Skin epidermis (tissue), 12 donors: ENCODE results near the gene PNMA6E.
A peak's percentile ranks its signal among the peaks of the same experiment; 100 is the strongest.

Experiments
- H3K27ac ChIP-seq, 21 experiments: fragments of 200-600 bp; sonication (generic) in 11 of 21; one replicate each; pipeline ENCODE4 v1.5.0; 2020; ENCODE audit warnings: mild to moderate bottlenecking in 3 of 21, inconsistent platforms in 2 of 21, moderate library complexity in 2 of 21
- H3K4me3 ChIP-seq, 7 experiments: fragments of 200-600 bp; sonication (generic) in 2 of 7; one replicate each; pipeline ENCODE4 v1.5.0; 2020; ENCODE audit warnings: inconsistent platforms in 2 of 7, mild to moderate bottlenecking in 2 of 7, moderate library complexity in 1 of 7

Gene PNMA6E

GRCh38 chrX:153401133-153401764 is at the start of gene PNMA6E:
PNMA6E (minus strand) TSS chrX:153401350; CDS start chrX:153398849, 2,501 bp downstream.
- H3K27ac ChIP-seq: no peak within 1 kb of the TSS
- H3K4me3 ChIP-seq: no peak within 1 kb of the TSS

DNA sequence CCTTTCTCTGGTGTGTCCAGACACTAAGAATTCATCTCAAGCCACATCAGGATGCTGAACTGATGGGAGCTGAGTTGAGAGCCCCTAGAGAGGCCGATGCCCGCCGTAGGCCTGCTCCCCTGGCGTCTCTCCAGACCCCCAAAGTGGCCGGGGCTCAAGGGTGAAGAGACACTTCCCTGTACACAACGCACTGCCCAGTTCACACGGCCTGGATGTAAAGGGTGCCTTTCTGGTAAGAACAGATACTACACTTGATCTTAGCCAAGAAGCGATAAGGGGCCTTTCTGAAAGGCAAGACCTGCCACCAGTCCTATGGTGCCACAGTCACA is 49.8 kb upstream of the PNMA6E start:
- Histone ChIP-seq H3K27ac (no peak overlapping the region), H3K4me3 (no peak overlapping the region)

DNA sequence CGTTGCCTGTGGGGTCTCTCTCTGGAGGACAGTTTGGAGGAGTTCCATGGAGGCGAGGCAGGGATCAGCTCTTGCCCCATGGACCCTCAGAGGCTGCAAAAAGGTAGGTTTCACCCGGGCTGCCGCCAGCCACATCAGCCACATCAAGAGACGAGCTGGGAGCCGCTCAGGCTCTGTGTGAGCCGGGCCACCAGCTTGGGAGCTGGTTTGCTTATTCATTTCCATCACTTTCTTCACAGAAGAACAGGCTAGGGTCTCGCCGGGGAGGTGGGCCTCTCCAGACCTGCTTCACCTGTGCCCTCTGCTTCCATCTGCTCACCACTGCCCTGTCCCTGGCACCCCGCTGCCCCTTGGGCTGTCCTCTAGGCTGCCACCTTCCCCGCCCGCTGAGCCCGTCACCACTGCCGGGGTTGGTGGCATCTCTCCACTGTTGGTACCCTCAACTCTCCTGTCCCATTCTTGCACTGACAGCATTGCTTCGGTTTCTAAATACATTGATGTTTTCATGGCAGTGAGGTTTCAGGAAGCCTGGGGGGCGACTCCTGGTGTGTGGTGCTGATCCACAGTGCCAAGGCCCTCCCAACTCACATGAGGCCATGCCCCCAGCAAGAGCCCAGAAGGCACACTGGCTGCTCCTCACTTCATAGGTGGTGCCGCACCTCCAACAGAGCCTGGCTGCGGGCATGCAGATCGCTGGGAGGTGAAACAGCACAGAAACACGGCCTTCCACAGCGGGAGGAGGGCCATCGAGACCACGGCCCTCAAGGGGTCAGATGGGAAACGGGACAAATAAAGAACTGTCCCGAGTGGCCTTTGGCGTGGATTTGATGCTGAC is 49.2 kb upstream of the PNMA6E start:
- Histone ChIP-seq H3K4me3 (no peak overlapping the region), H3K27ac (no peak overlapping the region)

DNA sequence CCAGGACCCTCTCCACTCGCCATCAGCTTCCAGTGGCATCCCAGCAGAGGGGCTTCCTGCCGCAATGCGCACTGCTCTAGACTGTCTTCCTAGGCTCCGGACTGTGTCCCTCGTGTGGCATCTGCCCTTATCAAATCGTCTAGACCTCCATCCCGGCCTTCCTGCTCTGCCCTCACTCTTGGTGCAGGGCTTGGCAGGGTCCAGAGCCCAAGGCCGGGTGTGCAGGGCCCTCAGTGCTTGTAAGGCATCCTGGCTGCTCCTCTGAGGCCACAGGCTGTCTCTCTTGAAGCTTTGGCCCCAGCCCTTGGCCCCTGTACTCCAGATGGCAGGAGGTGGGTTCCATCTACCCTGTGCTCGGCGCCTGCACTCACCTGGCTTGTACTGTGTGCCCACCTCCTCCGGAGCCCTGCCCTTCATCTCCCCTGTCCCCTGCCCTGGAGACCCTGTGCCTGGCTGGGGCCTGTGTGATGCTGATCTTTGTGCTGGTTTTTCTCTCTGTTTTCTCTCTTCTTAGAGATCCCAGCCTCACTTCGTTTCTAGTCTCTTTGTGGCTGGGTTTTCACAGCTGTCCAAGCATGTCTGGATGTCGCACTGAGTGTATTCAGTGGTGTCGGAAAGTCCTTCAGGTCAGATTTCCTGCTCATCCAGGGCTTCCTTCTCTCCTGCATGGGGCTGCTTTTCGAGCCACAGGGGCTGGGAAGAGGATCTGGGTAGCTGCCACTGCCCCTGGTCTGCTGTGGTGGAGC is 48.4 kb upstream of the PNMA6E start:
- H3K4me3 ChIP-seq: no peak overlapping the region
- H3K27ac ChIP-seq: no peak overlapping the region

GRCh38 chrX:153448556-153449367 is 47.6 kb upstream of the PNMA6E start:
- Histone ChIP-seq H3K4me3 (no peak overlapping the region), H3K27ac (no peak overlapping the region)

DNA sequence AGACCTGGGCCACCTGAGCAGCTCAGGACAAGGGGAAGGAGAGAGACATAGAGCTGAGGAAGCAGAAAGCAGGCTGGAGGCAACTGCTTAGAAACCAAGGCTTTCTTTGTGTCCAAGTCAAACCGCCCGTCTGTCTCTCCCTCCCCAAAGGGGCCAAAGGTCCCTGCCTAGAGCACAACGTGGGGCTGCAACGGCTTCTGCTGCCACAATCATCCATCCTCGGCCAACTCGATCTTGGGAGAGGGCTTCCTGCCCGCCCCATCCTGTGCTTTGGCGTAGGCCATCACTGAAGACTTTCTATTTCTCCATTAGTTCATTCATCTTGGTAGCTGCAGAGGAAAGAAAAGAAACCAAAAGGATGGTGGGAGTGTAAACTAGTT is 46.4 kb upstream of the PNMA6E start:
- H3K27ac ChIP-seq: no peak overlapping the region
- H3K4me3 ChIP-seq: no peak overlapping the region

DNA sequence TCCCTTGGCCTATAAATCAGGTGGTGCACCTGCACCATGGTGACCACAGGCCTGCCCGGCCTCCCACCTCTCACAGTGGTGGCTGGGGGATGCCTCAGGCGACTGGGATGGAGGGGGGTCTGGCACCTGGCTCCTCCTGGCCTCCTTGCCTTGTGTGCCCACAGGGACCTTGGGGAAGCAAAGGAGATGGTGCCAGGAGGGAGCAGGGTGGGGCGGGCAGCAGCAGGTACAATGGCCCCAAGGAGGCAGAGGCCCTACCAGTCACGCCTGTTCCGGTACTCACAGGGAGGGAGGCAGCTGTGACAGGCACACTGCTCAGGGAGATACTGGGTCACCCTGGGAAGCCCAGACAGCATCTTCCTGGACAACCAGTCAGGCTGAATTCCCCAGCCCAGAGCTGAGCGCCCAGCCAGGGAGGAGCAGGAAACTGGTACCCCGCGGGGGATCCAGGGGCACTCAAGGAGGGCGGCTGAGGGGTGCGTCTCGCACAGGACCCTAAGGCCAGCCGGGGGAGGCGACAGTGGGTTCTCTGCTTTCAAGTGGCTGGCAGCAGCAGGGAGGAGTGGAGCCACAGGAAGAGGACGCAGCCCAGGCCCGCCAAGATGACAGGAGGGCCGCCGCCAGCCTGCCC is 45.9 kb upstream of the PNMA6E start:
- H3K27ac ChIP-seq: no peak overlapping the region

DNA sequence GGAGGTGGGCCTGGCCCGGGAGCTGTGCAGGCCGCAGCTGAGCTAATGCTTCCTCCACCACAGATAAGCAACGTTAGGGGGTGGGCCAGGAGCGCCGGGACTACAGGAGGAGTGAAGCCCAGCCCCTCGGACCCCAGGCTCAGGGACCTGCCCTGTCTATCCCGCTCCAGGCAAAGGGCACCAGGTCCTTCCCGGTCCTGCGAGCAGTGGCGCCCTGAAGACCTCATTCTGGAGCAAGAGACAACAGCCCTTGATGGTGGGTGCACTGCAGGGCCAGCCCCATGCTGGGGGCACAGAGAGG is 45.4 kb upstream of the PNMA6E start:
- H3K4me3 ChIP-seq: no peak overlapping the region
- no peak overlapping the region for H3K27ac ChIP-seq

More for the DNA sequence above, 45.9 kb upstream of the PNMA6E start:
- no peak overlapping the region for H3K4me3 ChIP-seq

GRCh38 chrX:153445856-153446635 is 44.9 kb upstream of the PNMA6E start, which contains the start of gene TREX2:
TREX2 (minus strand) TSS chrX:153446056; CDS start chrX:153445430, 626 bp downstream.
- Histone ChIP-seq H3K4me3 (peak within 1 kb of the TSS in 1 of 7 experiments; percentile 0), H3K27ac (no peak within 1 kb of the TSS)

DNA sequence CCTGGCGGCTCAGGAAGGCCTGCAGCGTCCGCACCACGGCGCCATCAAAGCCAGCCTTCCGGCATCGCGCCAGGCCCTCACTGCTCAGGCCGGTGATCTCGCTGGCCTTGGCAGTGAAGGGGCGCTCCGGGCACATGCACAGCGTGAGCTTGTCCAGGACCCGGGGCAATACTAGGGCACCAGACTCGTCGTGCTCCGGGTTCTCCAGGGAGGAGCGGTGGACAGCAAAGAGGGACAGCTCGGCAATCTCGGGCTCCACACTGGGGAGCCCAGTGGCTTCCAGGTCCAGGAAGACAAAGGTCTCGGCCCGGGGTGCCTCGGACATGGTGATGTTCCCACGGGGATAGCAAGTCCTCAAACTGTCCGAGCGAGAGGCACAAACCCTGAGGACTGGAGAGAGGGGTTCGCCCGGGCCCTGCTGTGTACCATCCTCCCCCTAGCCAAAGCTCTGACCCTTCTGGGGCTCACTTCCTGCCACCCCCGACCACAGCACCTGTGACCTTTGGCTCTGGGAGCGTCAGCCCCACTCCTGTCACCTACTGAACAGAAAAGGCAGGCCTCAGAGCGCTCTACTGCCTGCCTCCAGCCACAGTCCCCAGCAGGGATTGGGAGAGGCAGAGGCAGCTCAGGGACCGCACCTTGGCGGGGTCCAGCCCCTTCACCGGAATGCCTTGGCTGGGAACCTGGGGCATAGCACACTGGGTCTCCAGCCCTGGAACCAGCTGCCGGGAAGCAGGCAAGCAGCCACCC is 44.1 kb upstream of the PNMA6E start:
- H3K4me3 ChIP-seq: no peak overlapping the region
- no peak overlapping the region for H3K27ac ChIP-seq

- Histone ChIP-seq H3K27ac (no peak overlapping the region), H3K4me3 (peak overlapping the region in 1 of 7 experiments; percentile 0)
Observed at GRCh38 chrX:153444333-153445011, 43.3 kb upstream of the PNMA6E start.

- Histone ChIP-seq H3K4me3 (no peak overlapping the region), H3K27ac (no peak overlapping the region)
Observed at GRCh38 chrX:153443476-153444332, 42.6 kb upstream of the PNMA6E start.

DNA sequence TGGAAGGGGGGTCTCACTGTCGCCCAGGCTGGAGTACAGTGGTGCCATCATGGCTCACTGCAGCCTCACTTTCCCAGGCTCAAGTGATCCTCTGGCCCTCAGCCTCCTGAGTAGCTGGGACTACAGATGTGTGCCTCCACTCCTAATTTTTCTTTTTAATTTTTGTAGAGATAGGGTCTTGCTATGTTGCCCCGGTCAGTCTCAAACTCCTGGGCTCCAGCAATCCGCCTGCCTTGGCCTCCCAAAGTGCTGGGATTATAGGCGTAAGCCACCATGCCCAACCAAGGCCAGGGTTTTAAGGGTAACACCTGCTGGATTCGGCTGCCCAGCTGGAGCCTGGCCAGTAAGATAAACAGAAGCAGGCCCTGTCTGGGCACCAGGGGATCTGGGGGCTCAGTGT is 41.3 kb upstream of the PNMA6E start:
- Histone ChIP-seq H3K27ac (no peak overlapping the region), H3K4me3 (no peak overlapping the region)

DNA sequence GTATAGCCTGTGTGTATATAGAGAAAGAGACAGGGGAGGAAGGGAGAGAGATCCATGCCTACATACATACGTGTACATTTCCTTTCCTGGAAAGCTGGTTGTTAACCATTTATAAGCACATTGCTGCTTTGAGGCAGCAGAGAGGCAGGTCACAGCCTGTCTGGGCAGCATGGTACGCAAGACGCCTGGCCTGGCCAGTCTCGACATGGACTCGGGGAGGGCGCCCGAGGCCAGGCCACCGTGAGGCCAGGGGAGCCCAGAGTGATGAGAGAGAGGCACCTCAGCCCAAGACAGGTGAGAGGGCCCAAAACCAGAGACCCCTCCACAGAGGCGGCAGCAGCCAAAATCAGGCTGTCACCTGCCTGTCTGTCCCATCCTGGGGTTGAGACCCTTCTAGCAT is 40.8 kb upstream of the PNMA6E start:
- Histone ChIP-seq H3K27ac (no peak overlapping the region), H3K4me3 (no peak overlapping the region)

DNA sequence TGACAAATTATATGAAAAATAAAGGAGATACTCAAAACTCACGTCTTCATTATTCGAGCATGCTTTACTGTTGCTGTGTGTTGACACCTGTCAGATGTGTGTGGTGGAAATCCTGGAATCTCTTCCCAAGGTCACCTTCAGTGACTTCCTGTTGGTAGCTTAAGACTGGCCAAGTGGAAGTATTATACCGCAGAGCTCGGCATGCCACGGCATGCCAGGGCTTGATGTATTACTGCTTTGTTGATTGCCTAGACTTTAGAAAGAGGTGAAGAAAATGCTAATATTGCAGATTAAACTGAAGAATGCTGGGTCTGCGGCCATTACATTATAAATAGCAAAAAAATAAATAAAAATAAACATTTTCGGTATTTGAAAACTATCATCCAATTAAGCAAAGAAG is 40.1 kb upstream of the PNMA6E start:
- H3K27ac ChIP-seq: no peak overlapping the region
- no peak overlapping the region for H3K4me3 ChIP-seq

DNA sequence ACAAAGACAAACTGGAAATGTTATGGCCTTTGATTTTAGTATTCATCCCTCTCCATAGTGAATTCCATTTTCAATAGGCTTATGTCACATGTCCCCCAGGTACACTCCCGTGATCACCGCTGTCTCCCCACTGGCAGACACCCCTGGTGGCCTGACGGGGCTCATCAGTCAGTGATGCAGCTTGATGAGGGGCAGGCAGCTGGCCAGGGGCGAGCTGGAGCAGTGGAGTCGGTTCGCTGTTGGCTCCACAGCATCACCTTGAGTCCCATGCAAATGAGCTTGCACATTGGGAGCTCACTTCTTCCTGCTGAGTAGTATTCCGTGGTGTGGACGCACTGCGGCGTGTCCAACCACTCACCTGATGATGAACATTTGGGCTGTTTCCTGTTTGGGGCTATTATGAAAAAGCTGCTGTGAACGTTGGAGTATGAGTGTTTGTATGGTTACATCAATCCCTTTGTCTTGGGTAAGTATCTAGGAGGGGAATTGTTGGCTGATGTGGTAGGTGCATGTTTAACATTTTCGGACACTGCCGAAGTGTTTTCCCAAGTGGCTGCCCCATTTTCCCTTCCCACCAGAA is 39.5 kb upstream of the PNMA6E start:
- Histone ChIP-seq H3K27ac (no peak overlapping the region), H3K4me3 (no peak overlapping the region)
